ENCODE measurements around the gene CMPK1.

GRCh38 chr1:47393141-47393540 is 59.6 kb downstream of the CMPK1 start:
- TF ChIP-seq CBFB (CRISPR knock-in tag; IDR thresholded peaks at IDR 0.05; ENCODE audit: low read depth) = no peak
- TF ChIP-seq, protein P1, sequence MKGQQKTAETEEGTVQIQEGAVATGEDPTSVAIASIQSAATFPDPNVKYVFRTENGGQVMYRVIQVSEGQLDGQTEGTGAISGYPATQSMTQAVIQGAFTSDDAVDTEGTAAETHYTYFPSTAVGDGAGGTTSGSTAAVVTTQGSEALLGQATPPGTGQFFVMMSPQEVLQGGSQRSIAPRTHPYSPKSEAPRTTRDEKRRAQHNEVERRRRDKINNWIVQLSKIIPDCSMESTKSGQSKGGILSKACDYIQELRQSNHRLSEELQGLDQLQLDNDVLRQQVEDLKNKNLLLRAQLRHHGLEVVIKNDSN (CRISPR knock-in tag; IDR thresholded peaks at IDR 0.05) = no peak
- TF ChIP-seq, protein P2, sequence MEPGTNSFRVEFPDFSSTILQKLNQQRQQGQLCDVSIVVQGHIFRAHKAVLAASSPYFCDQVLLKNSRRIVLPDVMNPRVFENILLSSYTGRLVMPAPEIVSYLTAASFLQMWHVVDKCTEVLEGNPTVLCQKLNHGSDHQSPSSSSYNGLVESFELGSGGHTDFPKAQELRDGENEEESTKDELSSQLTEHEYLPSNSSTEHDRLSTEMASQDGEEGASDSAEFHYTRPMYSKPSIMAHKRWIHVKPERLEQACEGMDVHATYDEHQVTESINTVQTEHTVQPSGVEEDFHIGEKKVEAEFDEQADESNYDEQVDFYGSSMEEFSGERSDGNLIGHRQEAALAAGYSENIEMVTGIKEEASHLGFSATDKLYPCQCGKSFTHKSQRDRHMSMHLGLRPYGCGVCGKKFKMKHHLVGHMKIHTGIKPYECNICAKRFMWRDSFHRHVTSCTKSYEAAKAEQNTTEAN (CRISPR knock-in tag; IDR thresholded peaks at IDR 0.05) = no peak
- TF ChIP-seq, protein P3, sequence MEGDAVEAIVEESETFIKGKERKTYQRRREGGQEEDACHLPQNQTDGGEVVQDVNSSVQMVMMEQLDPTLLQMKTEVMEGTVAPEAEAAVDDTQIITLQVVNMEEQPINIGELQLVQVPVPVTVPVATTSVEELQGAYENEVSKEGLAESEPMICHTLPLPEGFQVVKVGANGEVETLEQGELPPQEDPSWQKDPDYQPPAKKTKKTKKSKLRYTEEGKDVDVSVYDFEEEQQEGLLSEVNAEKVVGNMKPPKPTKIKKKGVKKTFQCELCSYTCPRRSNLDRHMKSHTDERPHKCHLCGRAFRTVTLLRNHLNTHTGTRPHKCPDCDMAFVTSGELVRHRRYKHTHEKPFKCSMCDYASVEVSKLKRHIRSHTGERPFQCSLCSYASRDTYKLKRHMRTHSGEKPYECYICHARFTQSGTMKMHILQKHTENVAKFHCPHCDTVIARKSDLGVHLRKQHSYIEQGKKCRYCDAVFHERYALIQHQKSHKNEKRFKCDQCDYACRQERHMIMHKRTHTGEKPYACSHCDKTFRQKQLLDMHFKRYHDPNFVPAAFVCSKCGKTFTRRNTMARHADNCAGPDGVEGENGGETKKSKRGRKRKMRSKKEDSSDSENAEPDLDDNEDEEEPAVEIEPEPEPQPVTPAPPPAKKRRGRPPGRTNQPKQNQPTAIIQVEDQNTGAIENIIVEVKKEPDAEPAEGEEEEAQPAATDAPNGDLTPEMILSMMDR (IDR thresholded peaks at IDR 0.05) = no peak
- TF ChIP-seq FOXJ3 (CRISPR knock-in tag; IDR thresholded peaks at IDR 0.05; ENCODE audit: borderline replicate concordance) = no peak

Data from WTC11 (cell line).